Left cardiac atrium (tissue), 4 donors: Measurements from ENCODE around the gene ZMYM3. TPM values are rescaled to one million over a fixed set of nuclear protein-coding genes. Genes with fewer than 3 reads are reported as not detected.

Experiments
- ATAC-seq, 2 donors: fragments of 200-7000 bp; cut with Tn5 transposase; one replicate each; pipeline ENCODE4 v1.9.1; 2020; ENCODE audit warnings: mild to moderate bottlenecking in 2 of 2, moderate library complexity in 2 of 2
- DNase-seq: peaks from one replicate; pipeline ENCODE4 v3.0.0-alpha.2; 2020
- intact Hi-C, 2 donors: fragments of 100-400 bp; cut with DNase I; formaldehyde crosslinking; loops; one replicate each; pipeline versions ENCODE4 v1.14.1 to v1.15.1; 2022 to 2023
- total RNA-seq, 2 donors: library from RNA; stranded (reverse); fragmentation: NEBNext Ultra II Directional; extraction: Animal tissue kit (Norgen Biotek cat#: 25700); gene quantifications; one replicate each; pipeline ENCODE4 v1.2.1, GENCODE V29; 2021
- donor health status: DM: no; HTN: yes; CAD: no.
- donor health status: DM: no; HTN: yes; CAD: no; lungs with severe emphysema.
- donor health status: DM: yes; HTN: yes; CAD: no.
- donor health status: Dilated cardiomyopathy.

ZMYM3 gene
- total RNA-seq, 2 donors from 2014 or later: 11.9 to 13.6 TPM

DNA sequence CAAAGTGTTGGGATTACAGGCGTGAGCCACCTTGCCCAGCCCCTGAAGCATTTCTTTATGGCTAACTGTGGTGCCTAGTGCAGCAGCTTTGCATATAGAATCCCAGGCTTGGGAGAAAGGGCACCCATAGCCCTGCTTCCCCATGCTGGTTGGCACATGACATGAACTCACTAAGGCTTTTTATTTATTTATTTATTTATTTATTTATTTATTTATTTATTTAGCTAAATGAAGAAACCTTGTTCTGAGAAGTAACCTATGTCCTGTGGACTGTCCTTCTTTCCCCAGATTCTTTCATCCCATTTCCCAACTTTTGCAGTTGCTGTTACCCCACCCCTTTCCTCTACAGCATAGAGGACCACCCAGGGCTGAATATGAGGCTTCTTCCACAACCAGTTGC, 32.8 kb downstream of the ZMYM3 start:
- intact Hi-C loops: no loop called here
- no peak for DNase-seq
- ATAC-seq: no peak

DNA sequence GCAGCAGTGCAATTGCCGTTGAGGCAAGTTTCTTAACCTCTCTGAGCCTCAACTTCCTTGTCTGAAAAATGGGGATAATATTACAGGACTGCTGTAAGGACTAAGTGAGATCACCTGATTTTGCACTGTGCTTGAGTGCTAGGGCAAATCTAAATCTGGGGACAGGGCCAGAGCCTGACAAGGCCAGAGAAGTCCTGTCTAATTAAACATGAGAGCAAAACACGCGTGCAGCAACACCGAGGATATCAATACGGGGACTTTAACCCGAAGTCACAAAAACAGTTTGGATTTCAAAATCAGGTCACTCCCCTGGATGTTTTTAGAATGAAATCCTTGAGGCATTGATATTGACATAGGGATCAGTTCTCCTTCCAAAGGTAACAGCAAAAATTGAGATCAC, 36.6 kb downstream of the ZMYM3 start:
- DNase-seq: no peak
- intact Hi-C loops: no loop called here
- ATAC-seq: no peak

DNA sequence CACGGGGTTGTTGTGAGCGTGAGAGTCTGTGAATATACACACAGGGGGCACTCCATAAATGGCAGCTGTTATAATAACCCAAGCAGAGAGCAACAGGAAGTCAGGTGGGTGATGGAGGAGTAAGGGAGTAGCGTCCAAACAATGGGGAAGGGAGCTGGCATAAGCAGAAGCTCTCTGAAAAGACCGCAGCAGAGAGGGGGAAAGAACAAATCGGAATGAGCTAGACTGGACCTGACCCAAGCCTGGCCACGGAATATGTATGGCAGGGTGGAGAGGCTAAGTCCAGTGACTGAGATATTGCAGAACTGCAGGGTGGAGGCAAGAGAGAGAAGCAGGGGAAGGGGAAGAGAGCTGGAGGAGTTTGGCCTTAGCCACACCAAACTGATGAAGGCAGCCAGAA, 37.5 kb downstream of the ZMYM3 start:
- no peak for DNase-seq
- intact Hi-C loops: no loop called here
- no peak for ATAC-seq

DNA sequence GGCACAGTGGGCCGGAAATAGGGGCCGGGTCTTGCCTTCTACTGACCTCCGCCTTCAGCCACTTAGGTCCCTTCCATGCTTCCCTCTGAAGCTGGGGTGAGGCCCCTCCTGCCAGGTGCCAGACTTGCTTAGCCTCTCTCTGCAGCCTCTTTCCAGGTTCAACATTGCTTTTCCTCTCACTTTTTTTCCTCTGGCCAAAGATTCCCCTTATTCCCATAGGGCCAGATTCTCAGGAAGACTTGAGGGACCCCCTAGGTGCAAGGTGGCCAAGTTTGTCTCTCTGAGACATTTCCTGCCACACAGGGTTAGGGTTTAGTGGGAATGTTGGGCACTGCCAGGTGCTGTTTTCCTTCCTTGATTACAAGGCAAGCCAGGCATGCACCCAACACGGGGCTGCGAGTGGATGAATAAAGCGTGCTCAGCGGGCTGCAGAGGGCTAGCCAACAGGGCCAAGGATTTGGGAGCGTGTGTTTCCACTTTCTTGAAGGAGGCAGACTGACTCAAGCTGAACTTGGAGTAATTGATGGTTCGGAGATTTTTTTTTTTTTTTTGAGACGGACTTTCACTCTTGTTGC, 38.5 kb downstream of the ZMYM3 start:
- ATAC-seq (no peak), DNase-seq (no peak)
- intact Hi-C loops: no loop called here

DNA sequence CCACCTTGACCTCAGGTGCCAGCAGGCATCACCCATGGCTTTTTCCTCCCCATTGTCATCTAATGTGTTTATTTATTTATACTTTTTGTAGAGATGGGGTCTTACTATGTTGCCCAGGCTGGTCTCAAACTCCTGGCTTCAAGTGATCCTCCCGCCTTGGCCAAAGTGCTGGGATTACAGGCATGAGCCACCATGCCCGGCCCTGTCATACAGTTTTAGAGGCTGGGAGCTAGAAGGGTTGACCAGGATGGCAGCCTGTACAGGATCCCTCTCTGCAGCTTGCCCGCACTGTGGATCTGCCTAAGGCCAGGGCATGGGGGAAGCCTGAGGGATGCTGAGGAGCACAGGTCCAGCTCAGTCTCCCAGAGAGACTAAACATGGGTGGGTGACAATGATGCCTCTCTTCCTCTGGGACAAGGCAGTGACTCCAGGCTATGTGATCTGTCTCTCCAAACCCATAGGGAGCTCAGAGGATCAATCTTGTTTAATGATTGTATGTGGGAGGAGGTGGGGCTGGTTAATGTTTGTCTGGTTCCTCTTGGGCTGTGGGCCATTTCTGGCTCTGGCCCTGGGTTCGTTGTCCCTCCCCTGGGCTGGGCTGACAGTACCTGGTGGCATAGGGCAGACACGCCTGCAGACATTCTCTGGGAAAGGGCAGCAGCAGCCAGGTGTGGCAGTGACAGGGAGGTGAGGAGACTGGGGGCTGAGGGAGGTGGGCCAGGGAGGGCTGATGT, 39.2 kb downstream of the ZMYM3 start:
- intact Hi-C loops: no loop called here
- ATAC-seq (no peak), DNase-seq (no peak)

DNA sequence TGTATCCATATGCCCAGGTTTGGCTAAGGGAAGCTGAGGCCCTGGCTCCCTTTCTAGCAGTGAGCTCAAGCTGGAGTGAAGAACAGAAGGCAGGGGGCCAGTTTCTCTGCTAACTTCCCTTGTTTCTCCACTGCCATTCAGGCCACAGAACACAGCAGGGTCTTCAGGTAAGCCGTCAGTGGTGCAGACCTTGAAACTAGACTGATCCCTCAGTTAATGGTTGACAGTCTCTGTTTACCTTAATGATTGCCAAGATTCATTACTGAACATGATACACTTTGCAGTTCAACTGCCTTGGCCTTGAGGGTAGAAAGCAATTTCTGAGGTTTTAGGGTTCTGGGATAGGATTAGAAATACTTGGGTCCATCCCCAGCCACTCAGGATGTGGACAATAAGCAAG, 39.8 kb downstream of the ZMYM3 start:
- DNase-seq: no peak
- intact Hi-C loops: no loop called here
- no peak for ATAC-seq

DNA sequence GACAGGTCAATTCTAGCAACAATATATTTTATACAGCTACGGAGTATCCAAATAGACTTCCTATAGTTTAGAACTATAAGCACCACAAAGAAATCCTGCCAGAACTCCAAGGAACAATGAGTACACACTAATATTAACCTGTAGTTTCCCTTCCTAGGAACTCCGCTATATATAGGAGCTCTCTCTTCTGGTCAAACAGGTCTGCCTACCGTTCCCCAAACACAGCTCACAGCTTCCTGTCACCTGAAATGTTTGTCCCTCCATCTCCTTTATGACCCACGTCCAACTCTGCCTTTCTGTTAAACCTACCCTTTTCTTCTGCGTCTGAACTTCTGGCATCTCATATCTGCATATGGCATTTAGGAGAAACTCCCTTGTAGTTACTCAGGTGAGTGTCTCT, 41.4 kb downstream of the ZMYM3 start:
- intact Hi-C loops: no loop called here

DNA sequence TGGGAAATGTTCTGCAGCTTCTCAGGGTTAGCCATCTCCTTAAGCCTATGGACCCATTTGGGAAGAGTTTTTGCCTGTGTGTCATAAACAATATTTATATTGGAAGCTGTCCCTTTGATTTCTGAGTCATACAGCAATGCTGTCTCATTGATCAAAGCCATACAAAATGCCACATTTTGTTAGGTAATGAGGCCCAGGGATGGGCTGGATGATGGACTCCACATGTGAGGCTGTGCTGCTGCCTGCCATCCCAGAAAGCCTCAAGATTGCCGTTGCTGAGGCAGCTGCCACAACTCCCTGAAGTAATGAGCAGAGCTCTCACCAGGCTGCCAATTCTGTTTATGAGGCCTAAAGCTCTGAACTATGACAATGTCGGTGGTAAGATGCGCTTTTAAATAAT, 43.1 kb downstream of the ZMYM3 start:
- DNase-seq (no peak), ATAC-seq (no peak)
- intact Hi-C loops: no loop called here

More for the DNA sequence above, 41.4 kb downstream of the ZMYM3 start:
- ATAC-seq: no peak
- no peak for DNase-seq

DNA sequence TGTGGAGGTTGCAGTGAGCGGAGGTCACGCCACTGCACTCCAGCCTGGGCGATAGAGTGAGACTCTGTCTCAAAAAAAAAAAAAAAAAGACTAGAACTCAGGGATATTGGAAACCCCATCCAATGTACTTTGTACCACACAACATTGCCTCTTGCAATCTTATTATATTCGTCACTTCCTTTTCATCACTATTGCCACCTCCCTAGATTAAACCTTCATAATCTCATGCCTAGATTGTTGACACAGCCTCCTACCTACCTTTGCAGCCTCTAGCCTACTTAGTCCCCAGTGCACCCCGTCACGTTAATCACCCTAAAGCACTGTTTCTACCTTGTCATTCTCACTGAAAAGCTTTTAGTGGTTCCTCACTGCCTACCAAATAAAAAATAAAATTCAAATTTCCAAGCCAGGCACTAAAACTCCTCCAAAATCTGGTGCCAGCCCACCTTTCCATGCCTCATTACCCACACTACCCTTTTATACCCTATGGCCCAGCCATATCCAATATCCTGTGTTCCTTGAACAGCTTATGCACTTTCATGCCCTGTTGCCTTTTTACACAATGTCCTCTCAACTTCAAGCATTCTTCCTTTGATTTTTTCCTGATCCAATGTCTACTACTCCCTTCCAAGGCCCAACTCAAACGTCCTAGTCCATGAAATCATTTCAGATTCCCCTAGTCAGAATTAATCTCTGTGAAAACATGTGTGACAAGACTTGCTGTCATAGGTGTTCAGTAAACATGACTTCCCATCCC, 54.5 kb downstream of the ZMYM3 start:
- intact Hi-C loops: no loop called here
- no peak for DNase-seq
- no peak for ATAC-seq

DNA sequence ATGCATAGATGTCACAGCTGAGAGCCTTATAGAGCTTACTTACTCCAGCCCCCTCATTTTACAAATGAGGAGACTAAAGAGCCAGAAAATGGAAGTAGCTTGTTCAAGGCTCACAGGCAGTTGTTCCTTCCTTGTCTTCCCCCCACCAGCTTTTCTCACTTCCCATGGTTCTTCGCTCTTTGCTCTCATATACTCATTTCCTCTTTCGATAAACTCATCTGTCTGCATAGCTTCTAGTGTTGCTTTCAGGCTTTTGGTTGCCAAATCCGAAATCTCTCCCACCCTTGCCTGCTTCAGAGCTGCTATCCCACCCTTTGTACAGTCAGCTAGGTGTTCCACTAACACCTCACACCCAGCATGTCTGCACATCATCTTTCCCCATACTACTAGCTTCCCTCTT, 55.9 kb downstream of the ZMYM3 start:
- DNase-seq (no peak), ATAC-seq (no peak)
- intact Hi-C loops: no loop called here

DNA sequence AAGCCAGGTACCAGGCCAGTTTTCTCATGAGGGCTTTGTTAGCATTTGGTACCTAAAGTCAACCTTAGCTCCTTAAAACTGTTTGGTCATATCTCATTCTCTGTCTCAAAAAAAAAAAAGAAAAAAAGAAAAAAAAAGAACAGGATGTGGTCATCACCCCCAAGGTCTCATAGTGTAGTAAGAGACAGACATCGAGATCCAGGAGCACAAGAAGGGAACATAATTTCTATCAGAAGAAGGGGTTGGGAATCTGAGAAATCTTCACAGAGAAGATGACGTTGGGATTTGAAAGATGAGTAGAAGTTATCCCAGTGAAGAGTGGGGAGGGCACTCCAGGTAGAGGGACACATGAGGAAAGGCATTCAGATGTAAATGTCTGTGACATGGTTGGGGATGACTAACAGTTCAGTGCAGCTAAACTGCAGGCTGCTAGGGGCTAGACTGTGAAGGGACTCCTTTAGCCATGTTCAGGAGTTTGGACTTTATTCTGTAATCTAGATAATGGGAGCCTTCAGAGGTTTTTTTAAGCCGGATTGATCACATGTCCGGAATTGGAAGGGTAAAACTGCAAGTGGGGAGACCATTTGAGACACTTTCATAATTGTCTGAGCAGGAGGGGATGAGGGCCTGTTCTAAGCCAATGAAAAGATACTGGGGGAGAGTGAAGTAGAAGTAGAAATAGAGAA, 57.8 kb downstream of the ZMYM3 start:
- no peak for ATAC-seq

DNA sequence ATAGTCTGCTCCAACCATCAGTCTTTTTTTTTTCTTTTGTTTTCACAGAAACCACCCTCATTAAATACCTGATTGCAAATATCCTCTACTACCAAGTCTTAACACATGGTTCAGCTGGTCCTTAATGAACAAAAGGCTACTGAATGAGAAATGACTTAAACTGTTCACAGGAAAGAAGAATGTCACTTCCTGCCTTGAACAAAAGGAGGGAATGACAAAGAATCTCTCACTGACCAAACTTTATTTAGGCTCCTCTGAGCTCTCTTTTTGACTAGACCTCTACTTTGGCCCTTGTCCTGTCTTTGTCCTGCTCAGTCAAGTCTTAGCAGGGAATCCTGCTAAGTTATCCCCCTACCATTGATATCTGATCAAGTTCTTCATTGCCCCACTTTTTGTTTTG, 62.7 kb downstream of the ZMYM3 start:
- ATAC-seq: no peak
- intact Hi-C loops: no loop called here
- no peak for DNase-seq

More for the DNA sequence above, 57.8 kb downstream of the ZMYM3 start:
- DNase-seq: no peak
- intact Hi-C loops: no loop called here

Other genes starting within 250 kb of the ZMYM3 start
- gene SNX12, start 185.8 kb downstream of the ZMYM3 start, total RNA-seq: 10 to 100 TPM; 48.9 to 57.3 TPM
- 10 to 100 TPM; 28.5 to 30.9 TPM for gene FOXO4, start 158.3 kb downstream of the ZMYM3 start, total RNA-seq
- gene CXorf65, start 147.4 kb downstream of the ZMYM3 start, total RNA-seq: not detected
- gene IL2RG, start 142.6 kb downstream of the ZMYM3 start, total RNA-seq: 1 to 10 TPM; 1.8 to 2.6 TPM
- gene MED12, start 135.5 kb downstream of the ZMYM3 start, total RNA-seq: 10 to 100 TPM; 21.1 to 23.8 TPM
- under 1 TPM; 0.52 to 0.97 TPM for gene NLGN3, start 109.3 kb downstream of the ZMYM3 start, total RNA-seq
- not detected for gene GJB1, start 30.9 kb downstream of the ZMYM3 start, total RNA-seq
- gene NONO, start 29.5 kb upstream of the ZMYM3 start, total RNA-seq: 100 to 1,000 TPM in 1 of 2 donors, 10 to 100 TPM in 1; 99.7 to 130 TPM
- 100 to 1,000 TPM in 1 of 2 donors, 10 to 100 TPM in 1; 90.5 to 115 TPM for gene ITGB1BP2, start 47.6 kb upstream of the ZMYM3 start, total RNA-seq
- gene TAF1, start 112.2 kb upstream of the ZMYM3 start, total RNA-seq: 10 to 100 TPM; 17.8 to 23.0 TPM